ENCODE data around the gene SEMA3A. TPM values are rescaled to one million over a fixed set of nuclear protein-coding genes. Genes with fewer than 3 reads are reported as not detected.

The SEMA3A gene
- total and polyA plus RNA-seq, 11 donors = 0.30 to 6.6 (median 1.4) TPM

DNA sequence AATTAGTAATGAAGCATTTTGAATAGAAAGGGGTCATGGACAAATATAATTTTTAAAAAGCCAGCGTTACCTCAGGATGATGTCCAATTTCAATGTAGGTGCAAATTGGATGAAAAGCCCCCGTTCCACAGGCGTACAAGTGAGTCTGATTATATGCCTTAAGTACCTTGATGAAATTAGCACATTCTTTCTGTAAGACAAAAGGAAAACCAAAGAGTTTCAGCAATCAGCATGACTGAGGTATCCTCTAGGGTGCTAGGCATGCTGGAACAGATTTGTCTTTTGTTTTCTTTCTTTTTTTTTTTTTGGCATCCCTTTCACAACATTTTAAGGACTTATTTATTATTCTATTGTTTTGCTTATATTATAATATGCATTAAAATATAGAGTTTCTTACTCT, 84.2 kb downstream of the SEMA3A start:
- ATAC-seq (no peak), DNase-seq (no peak)
- Histone ChIP-seq H3K27ac (no peak overlapping the region), H3K27me3 (no peaks in the 10 kb centered on the region), H3K36me3 (no peaks in the 10 kb centered on the region), H3K4me3 (no peak overlapping the region), H3K9me3 (no peaks in the 10 kb centered on the region), H3K4me1 (peaks cover 0 to 37% (median 19%) of the 10 kb centered on the region in 12 donors)
- WGBS, 4 donors = 77 to 92% (median 80%) methylated on average over 3 of the region's 3 CpGs
- TF ChIP-seq POLR2A (IDR thresholded peaks at IDR 0.05) = no peak
- TF ChIP-seq, protein P1, sequence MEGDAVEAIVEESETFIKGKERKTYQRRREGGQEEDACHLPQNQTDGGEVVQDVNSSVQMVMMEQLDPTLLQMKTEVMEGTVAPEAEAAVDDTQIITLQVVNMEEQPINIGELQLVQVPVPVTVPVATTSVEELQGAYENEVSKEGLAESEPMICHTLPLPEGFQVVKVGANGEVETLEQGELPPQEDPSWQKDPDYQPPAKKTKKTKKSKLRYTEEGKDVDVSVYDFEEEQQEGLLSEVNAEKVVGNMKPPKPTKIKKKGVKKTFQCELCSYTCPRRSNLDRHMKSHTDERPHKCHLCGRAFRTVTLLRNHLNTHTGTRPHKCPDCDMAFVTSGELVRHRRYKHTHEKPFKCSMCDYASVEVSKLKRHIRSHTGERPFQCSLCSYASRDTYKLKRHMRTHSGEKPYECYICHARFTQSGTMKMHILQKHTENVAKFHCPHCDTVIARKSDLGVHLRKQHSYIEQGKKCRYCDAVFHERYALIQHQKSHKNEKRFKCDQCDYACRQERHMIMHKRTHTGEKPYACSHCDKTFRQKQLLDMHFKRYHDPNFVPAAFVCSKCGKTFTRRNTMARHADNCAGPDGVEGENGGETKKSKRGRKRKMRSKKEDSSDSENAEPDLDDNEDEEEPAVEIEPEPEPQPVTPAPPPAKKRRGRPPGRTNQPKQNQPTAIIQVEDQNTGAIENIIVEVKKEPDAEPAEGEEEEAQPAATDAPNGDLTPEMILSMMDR (IDR thresholded peaks at IDR 0.05) = no peak
- intact Hi-C loops (cut with DNase I) = no loop called here

DNA sequence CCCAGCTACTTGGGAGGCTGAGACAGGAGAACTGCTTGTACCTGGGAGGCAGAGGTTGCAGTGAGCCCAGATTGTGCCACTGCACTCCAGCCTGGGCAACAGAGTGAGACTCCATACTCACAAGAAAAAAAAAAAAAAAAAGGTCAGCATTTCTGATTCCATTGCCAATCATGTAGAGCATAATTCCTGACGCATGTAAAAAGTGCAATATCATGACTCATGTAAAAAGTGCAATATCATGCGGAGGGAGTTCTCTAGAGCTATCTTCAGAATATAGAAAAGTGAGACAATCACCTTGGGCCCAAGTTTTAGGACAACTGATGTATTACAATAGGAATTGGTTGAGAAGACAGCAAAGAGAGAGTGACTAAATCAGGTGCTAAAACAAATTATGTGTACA, 85.8 kb downstream of the SEMA3A start:
- DNase-seq = no peak
- WGBS, 4 donors = 47 to 73% (median 58%) methylated on average over 2 of the region's 2 CpGs

DNA sequence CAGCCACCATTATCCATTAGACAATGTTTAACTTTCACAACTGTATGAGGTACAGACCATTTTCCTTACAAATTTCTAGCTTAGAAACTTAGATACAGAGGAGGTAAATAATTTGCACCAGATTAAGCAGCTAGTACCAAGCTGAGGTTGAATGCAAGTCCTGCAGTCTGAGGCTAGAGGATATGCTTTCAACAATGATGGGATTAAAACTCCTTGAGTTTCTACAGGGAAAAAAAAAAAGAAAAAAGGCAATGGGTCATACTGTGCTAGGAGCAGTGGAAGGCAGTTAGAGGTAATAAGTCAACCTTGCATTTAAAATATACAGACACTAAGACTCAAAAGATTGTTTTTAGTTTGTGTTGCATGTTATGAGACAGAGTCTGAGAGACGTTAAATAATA, 86.5 kb downstream of the SEMA3A start:
- no peak for ATAC-seq
- H3K27me3 ChIP-seq = no peaks in the 10 kb centered on the region
- no peak overlapping the region for H3K4me3 ChIP-seq
- no peak for DNase-seq
- no peaks in the 10 kb centered on the region for H3K9me3 ChIP-seq
- no peaks in the 10 kb centered on the region for H3K36me3 ChIP-seq
- no peak overlapping the region for H3K27ac ChIP-seq
- WGBS, 4 donors = 84 to 100% (median 90%) methylated on average over 1 of the region's 1 CpG
- intact Hi-C loops (cut with DNase I) = no loop called here
- peaks cover 0 to 16% (median 7%) of the 10 kb centered on the region in 12 donors for H3K4me1 ChIP-seq
- TF ChIP-seq, protein P1 (IDR thresholded peaks at IDR 0.05) = no peak
- no peak for TF ChIP-seq POLR2A (IDR thresholded peaks at IDR 0.05)

More for the DNA sequence above, 85.8 kb downstream of the SEMA3A start:
- no peak overlapping the region for H3K27ac ChIP-seq
- no peaks in the 10 kb centered on the region for H3K27me3 ChIP-seq
- intact Hi-C loops (cut with DNase I) = no loop called here
- peaks cover 0 to 23% (median 14%) of the 10 kb centered on the region in 12 donors for H3K4me1 ChIP-seq
- H3K9me3 ChIP-seq = no peaks in the 10 kb centered on the region
- no peaks in the 10 kb centered on the region for H3K36me3 ChIP-seq
- ATAC-seq = no peak
- H3K4me3 ChIP-seq = no peak overlapping the region
- TF ChIP-seq, protein P1 (IDR thresholded peaks at IDR 0.05) = no peak
- TF ChIP-seq POLR2A (IDR thresholded peaks at IDR 0.05) = no peak

DNA sequence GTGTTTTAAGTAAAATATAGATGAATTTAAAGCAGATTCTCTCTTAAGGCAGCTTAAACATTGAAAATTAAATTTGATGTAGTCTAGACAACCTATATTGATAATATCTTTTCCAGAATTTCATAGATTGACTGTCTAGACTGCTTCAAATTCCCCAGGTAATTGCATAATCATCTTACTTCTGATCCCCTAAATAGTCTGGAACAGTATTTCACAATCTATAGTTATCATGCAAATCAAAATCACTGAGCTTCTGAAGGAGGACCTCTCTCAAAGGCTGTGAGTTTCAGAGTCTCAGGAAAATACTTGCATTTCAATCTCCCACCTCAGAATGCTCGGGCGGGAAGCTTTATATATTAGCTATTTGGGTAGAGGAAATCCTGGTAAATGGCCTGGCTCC, 87.3 kb downstream of the SEMA3A start:
- intact Hi-C loops (cut with DNase I) = no loop called here
- no peaks in the 10 kb centered on the region for H3K36me3 ChIP-seq
- no peak overlapping the region for H3K27ac ChIP-seq
- peaks cover 0 to 8% (median under 1%) of the 10 kb centered on the region in 12 donors for H3K4me1 ChIP-seq
- no peaks in the 10 kb centered on the region for H3K27me3 ChIP-seq
- no peak for ATAC-seq
- DNase-seq = no peak
- no peak overlapping the region for H3K4me3 ChIP-seq
- H3K9me3 ChIP-seq = no peaks in the 10 kb centered on the region
- 61 to 74% (median 72%) methylated on average over 2 of the region's 2 CpGs for WGBS, 4 donors
- TF ChIP-seq, protein P1 (IDR thresholded peaks at IDR 0.05) = no peak
- no peak for TF ChIP-seq POLR2A (IDR thresholded peaks at IDR 0.05)

All from heart left ventricle (tissue), 16 donors.